GM12878 (cell line): ENCODE results near the gene ZNF655. TPM values are rescaled to one million over a fixed set of nuclear protein-coding genes. Genes with fewer than 3 reads are reported as not detected.

ENCODE experiments used
- ATAC-seq: fragments of 200-7000 bp; cut with Tn5 transposase; 3 replicates; pipeline ENCODE4 v1.9.1; 2020; ENCODE audit warnings: mild to moderate bottlenecking, moderate library complexity
- BruUV-seq: library from RNA; stranded (reverse); fragments of 400-500 nt; replicated peaks from 2 replicates; lab custom pipeline; 2021; lab: Mats Ljungman, UMichigan
- CTCF ChIA-PET: fragments of 300-600 bp; sonication (Branson Sonifier 250); formaldehyde crosslinking; extraction: SDS; loops from one replicate; lab custom pipeline; 2021; ENCODE audit warnings: inconsistent platforms; lab: Yijun Ruan, JAX
- POLR2A ChIA-PET: fragments of 350-600 bp; formaldehyde crosslinking; extraction: SDS; loops from one replicate; lab custom pipeline; 2021; ENCODE audit warnings: inconsistent platforms; lab: Charles Lee
- RAD21 ChIA-PET: fragments of 300-600 bp; sonication (Branson Sonifier 250); formaldehyde crosslinking; loops from one replicate; lab custom pipeline; 2023; ENCODE audit warnings: antibody characterized with exemption; ENCODE audit not compliant: unreplicated experiment; lab: Charles Lee
- SMC1A ChIA-PET: fragments of 300-600 bp; sonication (Branson Sonifier 250); formaldehyde crosslinking; loops from one replicate; lab custom pipeline; 2023; ENCODE audit not compliant: unreplicated experiment, uncharacterized antibody; lab: Charles Lee
- DNase-seq: peaks from one replicate; pipeline ENCODE4 v3.0.0-alpha.2; 2011; ENCODE audit warnings: low read depth, low spot score
- FAIRE-seq: peaks from 3 replicates; lab custom pipeline; 2011; peaks lifted over from hg19 to GRCh38; lab: Jason Lieb, UNC
- H2AFZ ChIP-seq: 2 replicates; pipeline ENCODE4 v1.6.0; 2011; ENCODE audit warnings: low read depth, low read length, control low read depth; ENCODE audit not compliant: control insufficient read depth
- H3K27ac ChIP-seq: 2 replicates; pipeline ENCODE4 v1.5.1; 2011; ENCODE audit warnings: control low read depth; ENCODE audit not compliant: control insufficient read depth, insufficient read depth
- H3K27me3 ChIP-seq, 2 experiments: replicated peaks in 1 of 2; 2 replicates each; pipeline versions ENCODE4 v1.6.0 to v1.6.1; 2011; ENCODE audit warnings: low read length in 1 of 2; ENCODE audit not compliant: control insufficient read depth in 2 of 2, insufficient read depth in 2 of 2
- H3K36me3 ChIP-seq, 2 experiments: 2 replicates each; pipeline ENCODE4 v1.5.1; 2011; ENCODE audit warnings: low read length in 1 of 2; ENCODE audit not compliant: control insufficient read depth in 2 of 2, insufficient read depth in 2 of 2
- H3K4me1 ChIP-seq: 2 replicates; pipeline ENCODE4 v1.6.1; 2011; ENCODE audit warnings: mild to moderate bottlenecking, low read length, moderate library complexity, mixed read lengths; ENCODE audit not compliant: control insufficient read depth, insufficient read depth
- H3K4me2 ChIP-seq: 2 replicates; pipeline ENCODE4 v1.6.0; 2011; ENCODE audit warnings: control low read depth; ENCODE audit not compliant: control insufficient read depth, insufficient read depth
- H3K4me3 ChIP-seq: fragments of 200-600 bp; sonication (generic); 2 replicates; pipeline ENCODE4 v1.5.1; 2016
- H3K79me2 ChIP-seq: 2 replicates; pipeline ENCODE4 v1.6.0; 2011; ENCODE audit warnings: low read length; ENCODE audit not compliant: control insufficient read depth, insufficient read depth
- H3K9ac ChIP-seq: 2 replicates; pipeline ENCODE4 v1.8.0; 2011; ENCODE audit warnings: low read length, control low read depth, mixed read lengths; ENCODE audit not compliant: control insufficient read depth, insufficient read depth
- H3K9me3 ChIP-seq: replicated peaks from 3 replicates; pipeline ENCODE4 v1.5.1; 2011; ENCODE audit warnings: mild to moderate bottlenecking, low read length; ENCODE audit not compliant: control insufficient read depth, insufficient read depth
- H4K20me1 ChIP-seq: 2 replicates; pipeline ENCODE4 v1.6.0; 2011; ENCODE audit not compliant: control insufficient read depth, insufficient read depth
- BMI1 ChIP-seq: fragments of 450-650 bp; IDR thresholded peaks from 2 replicates; pipeline ENCODE4 v1.6.1; 2016; ENCODE audit warnings: mild to moderate bottlenecking, moderate library complexity, borderline replicate concordance
- CBX3 ChIP-seq: fragments of 200-600 bp; sonication (generic); IDR thresholded peaks from 2 replicates; pipeline ENCODE4 v1.6.1; 2016; ENCODE audit warnings: low read depth, borderline replicate concordance
- CHD1 ChIP-seq: IDR thresholded peaks from 2 replicates; pipeline ENCODE4 v1.6.1; 2012; ENCODE audit warnings: low read depth, low read length, improper control_type of control experiment
- CHD4 ChIP-seq: fragments of 200-600 bp; sonication (generic); IDR thresholded peaks from 2 replicates; pipeline ENCODE4 v1.6.1; 2016; ENCODE audit warnings: mild to moderate bottlenecking
- EED ChIP-seq: sonication (generic); IDR thresholded peaks from 2 replicates; pipeline ENCODE4 v1.6.1; 2016; ENCODE audit warnings: antibody characterized with exemption, low read depth
- EGR1 ChIP-seq, 2 experiments: IDR thresholded peaks; 1 replicate in 1 of 2; 2 replicates in 1 of 2; pipeline ENCODE4 v1.6.1; 2011 to 2012; ENCODE audit warnings: low read depth in 2 of 2, low read length in 2 of 2, borderline replicate concordance in 1 of 2, mild to moderate bottlenecking in 1 of 2, moderate library complexity in 1 of 2
- ESRRA ChIP-seq: IDR thresholded peaks from 2 replicates; pipeline ENCODE4 v1.6.1; 2012; ENCODE audit warnings: mild to moderate bottlenecking, low read length, improper control_type of control experiment
- FOXK2 ChIP-seq: fragments of 450-650 bp; IDR thresholded peaks from 2 replicates; pipeline ENCODE4 v1.6.1; 2017; ENCODE audit warnings: mild to moderate bottlenecking, moderate library complexity
- HDAC6 ChIP-seq: fragments of 200-600 bp; sonication (generic); IDR thresholded peaks from one replicate; pipeline ENCODE4 v1.8.0; 2017; ENCODE audit warnings: antibody characterized with exemption; ENCODE audit not compliant: unreplicated experiment
- KAT2A ChIP-seq: conservative IDR thresholded peaks from 2 replicates; pipeline ENCODE4 v1.6.1; 2011; ENCODE audit warnings: low read depth, low read length; ENCODE audit not compliant: control insufficient read depth
- KDM1A ChIP-seq: fragments of 200-600 bp; sonication (generic); IDR thresholded peaks from 2 replicates; pipeline ENCODE4 v1.6.1; 2016; ENCODE audit warnings: borderline replicate concordance
- MTA3 ChIP-seq: IDR thresholded peaks from 2 replicates; pipeline ENCODE4 v1.6.1; 2012; ENCODE audit warnings: low read length, inconsistent platforms, borderline replicate concordance
- MYB ChIP-seq: fragments of 150-350 bp; IDR thresholded peaks from 2 replicates; pipeline ENCODE4 v1.6.1; 2014; ENCODE audit warnings: mild to moderate bottlenecking, low read depth, low read length, borderline replicate concordance
- POU2F2 ChIP-seq: IDR thresholded peaks from 3 replicates; pipeline ENCODE4 v1.6.1; 2011; ENCODE audit warnings: low read depth, mild to moderate bottlenecking, low read length, borderline replicate concordance
- RB1 ChIP-seq: fragments of 450-650 bp; formaldehyde crosslinking; IDR thresholded peaks from 2 replicates; pipeline ENCODE4 v1.6.1; 2017; ENCODE audit warnings: mild to moderate bottlenecking, borderline replicate concordance
- RUNX3 ChIP-seq: IDR thresholded peaks from 2 replicates; pipeline ENCODE4 v1.6.1; 2012; ENCODE audit warnings: low read length, inconsistent platforms
- TARDBP ChIP-seq: IDR thresholded peaks from 2 replicates; pipeline ENCODE4 v1.6.1; 2016; ENCODE audit warnings: borderline replicate concordance
- TCF7 ChIP-seq: IDR thresholded peaks from 2 replicates; pipeline ENCODE4 v1.6.1; 2014; ENCODE audit warnings: antibody characterized with exemption, borderline replicate concordance
- ZNF217 ChIP-seq: fragments of 450-650 bp; IDR thresholded peaks from 2 replicates; pipeline ENCODE4 v1.6.1; 2017; ENCODE audit warnings: antibody characterized with exemption, mild to moderate bottlenecking
- ZNF24 ChIP-seq: fragments of 450-650 bp; IDR thresholded peaks from 2 replicates; pipeline ENCODE4 v1.6.1; 2017; ENCODE audit warnings: antibody characterized with exemption, mild to moderate bottlenecking
- ZNF384 ChIP-seq: IDR thresholded peaks from 2 replicates; pipeline ENCODE4 v1.6.1; 2012; ENCODE audit warnings: low read depth, mild to moderate bottlenecking, low read length, improper control_type of control experiment, borderline replicate concordance
- WGBS: methylation state at CpG from one replicate; pipeline ENCODE4 v1.1.6; 2016; ENCODE audit warnings: low lambda C conversion rate; ENCODE audit not compliant: insufficient replicate concordance, insufficient coverage; ENCODE audit errors: missing lambda C conversion rate; 5-methylcytosine and 5-hydroxymethylcytosine counted together
- in situ Hi-C: fragments of 300-500 bp; cut with MboI; formaldehyde crosslinking; loops from 9 replicates; pipeline ENCODE4 v1.14.3; 2018; ENCODE audit warnings: mixed read lengths
- intact Hi-C: fragments of 100-400 bp; cut with micrococcal nuclease; formaldehyde crosslinking; loops from one replicate; pipeline ENCODE4 v1.14.2; 2022; ENCODE audit not compliant: unreplicated experiment
- polyA plus RNA-seq, 11 experiments: library from polyadenylated mRNA; depleted of rRNA in 4 of 11; unstranded in 6 of 11; stranded (reverse) in 5 of 11; fragments of >200 nt; fragmentation: Nextera tagmentation in 4 of 11; fragmentation: Illumina TruSeq in 1 of 11; extraction: Ambion mirVana in 4 of 11; extraction: Trizol in 1 of 11; gene quantifications; 1 replicate in 1 of 11; 2 replicates in 10 of 11; pipeline versions ENCODE4 v1.2.1 to v1.2.3, GENCODE V29; 2011 to 2016; ENCODE audit warnings: inconsistent platforms in 2 of 11, missing spikeins in 2 of 11, low read depth in 1 of 11
- total RNA-seq, 4 experiments: library from RNA; depleted of rRNA in 3 of 4; stranded (reverse); fragments of >200 nt in 3 of 4; fragmentation: Illumina TruSeq in 1 of 4; extraction: Trizol in 1 of 4; gene quantifications; 2 replicates each; pipeline versions ENCODE4 v1.2.1 to v1.2.3, GENCODE V29; 2013 to 2021
- TF ChIP-seq, protein P1 (sequence below): fragments of 450-650 bp; IDR thresholded peaks from 2 replicates; pipeline ENCODE4 v1.6.1; 2016; ENCODE audit warnings: mild to moderate bottlenecking
- TF ChIP-seq, protein P2 (sequence below): fragments of 450-650 bp; IDR thresholded peaks from 2 replicates; pipeline ENCODE4 v1.6.1; 2017; ENCODE audit warnings: mild to moderate bottlenecking

Gene ZNF655
- total and polyA plus RNA-seq, 10 of the 15 experiments (the other 5 are each of a cell fraction or from before 2014, with no cell fraction given) = 14.5 to 107 (median 52.8) TPM

DNA sequence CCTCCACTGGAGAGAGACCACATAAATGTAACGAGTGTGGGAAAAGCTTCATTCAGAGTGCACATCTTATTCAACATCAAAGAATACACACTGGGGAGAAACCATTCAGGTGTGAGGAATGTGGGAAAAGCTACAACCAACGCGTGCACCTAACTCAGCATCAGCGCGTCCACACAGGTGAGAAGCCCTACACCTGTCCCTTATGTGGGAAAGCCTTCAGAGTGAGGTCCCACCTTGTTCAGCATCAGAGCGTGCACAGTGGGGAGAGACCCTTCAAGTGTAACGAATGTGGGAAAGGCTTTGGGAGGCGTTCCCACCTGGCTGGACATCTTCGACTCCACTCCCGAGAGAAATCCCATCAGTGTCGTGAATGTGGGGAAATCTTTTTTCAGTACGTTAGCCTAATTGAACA is 27.1 kb upstream of the ZNF655 start:
- DNase-seq = no peak
- Histone ChIP-seq H3K79me2 (no peaks in the 10 kb centered on the region), H3K4me3 (no peak overlapping the region), H3K36me3 (peaks cover 6 to 25% of the 10 kb centered on the region in 2 experiments), H2AFZ (no peak overlapping the region), H3K4me2 (no peak overlapping the region), H3K9me3 (peaks cover 41% of the 10 kb centered on the region), H4K20me1 (no peaks in the 10 kb centered on the region), H3K9ac (no peak overlapping the region), H3K27ac (no peak overlapping the region), H3K27me3 (no peaks in the 10 kb centered on the region), H3K4me1 (no peaks in the 10 kb centered on the region)
- 95% methylated on average over 12 of the region's 12 CpGs for WGBS
- FAIRE-seq = no peak
- in situ Hi-C loops = no loop called here
- RAD21 ChIA-PET = no interaction called here
- POLR2A ChIA-PET = interaction anchor here (0.5 kb wide), 1 partner anchor 18 kb away, joined by 3 read pairs; no protein-coding TSS in a partner anchor
- no TSS peak for BruUV-seq
- CTCF ChIA-PET = interaction anchor here (1.0 kb wide), 1 partner anchor 49 kb away, joined by 3 read pairs; no protein-coding TSS in a partner anchor
- intact Hi-C loops = no loop called here
- SMC1A ChIA-PET = no interaction called here
- no peak for ATAC-seq
- TF ChIP-seq ZNF384 = no peak
- no peak for TF ChIP-seq RB1
- TF ChIP-seq, protein P1, sequence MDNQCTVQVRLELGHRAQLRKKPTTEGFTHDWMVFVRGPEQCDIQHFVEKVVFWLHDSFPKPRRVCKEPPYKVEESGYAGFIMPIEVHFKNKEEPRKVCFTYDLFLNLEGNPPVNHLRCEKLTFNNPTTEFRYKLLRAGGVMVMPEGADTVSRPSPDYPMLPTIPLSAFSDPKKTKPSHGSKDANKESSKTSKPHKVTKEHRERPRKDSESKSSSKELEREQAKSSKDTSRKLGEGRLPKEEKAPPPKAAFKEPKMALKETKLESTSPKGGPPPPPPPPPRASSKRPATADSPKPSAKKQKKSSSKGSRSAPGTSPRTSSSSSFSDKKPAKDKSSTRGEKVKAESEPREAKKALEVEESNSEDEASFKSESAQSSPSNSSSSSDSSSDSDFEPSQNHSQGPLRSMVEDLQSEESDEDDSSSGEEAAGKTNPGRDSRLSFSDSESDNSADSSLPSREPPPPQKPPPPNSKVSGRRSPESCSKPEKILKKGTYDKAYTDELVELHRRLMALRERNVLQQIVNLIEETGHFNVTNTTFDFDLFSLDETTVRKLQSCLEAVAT = no peak
- no peak for TF ChIP-seq MTA3
- 0 out of 2 replicates have a peak, but pooled peaks have one; percentile 13 for TF ChIP-seq TCF7
- no peak for TF ChIP-seq FOXK2
- TF ChIP-seq TARDBP = no peak
- no peak for TF ChIP-seq BMI1
- no peak for TF ChIP-seq CHD4
- peak; percentile 33; the same call in 1 of the 2 replicates for TF ChIP-seq ZNF217
- no peak for TF ChIP-seq HDAC6
- TF ChIP-seq CHD1 = no peak
- no peak for TF ChIP-seq RUNX3
- TF ChIP-seq KDM1A = no peak
- TF ChIP-seq ESRRA = no peak
- TF ChIP-seq EED = no peak
- TF ChIP-seq CBX3 = no peak
- TF ChIP-seq, protein P2, sequence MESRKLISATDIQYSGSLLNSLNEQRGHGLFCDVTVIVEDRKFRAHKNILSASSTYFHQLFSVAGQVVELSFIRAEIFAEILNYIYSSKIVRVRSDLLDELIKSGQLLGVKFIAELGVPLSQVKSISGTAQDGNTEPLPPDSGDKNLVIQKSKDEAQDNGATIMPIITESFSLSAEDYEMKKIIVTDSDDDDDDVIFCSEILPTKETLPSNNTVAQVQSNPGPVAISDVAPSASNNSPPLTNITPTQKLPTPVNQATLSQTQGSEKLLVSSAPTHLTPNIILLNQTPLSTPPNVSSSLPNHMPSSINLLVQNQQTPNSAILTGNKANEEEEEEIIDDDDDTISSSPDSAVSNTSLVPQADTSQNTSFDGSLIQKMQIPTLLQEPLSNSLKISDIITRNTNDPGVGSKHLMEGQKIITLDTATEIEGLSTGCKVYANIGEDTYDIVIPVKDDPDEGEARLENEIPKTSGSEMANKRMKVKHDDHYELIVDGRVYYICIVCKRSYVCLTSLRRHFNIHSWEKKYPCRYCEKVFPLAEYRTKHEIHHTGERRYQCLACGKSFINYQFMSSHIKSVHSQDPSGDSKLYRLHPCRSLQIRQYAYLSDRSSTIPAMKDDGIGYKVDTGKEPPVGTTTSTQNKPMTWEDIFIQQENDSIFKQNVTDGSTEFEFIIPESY = peak; percentile 54
- no peak for TF ChIP-seq POU2F2
- no peak for TF ChIP-seq MYB
- no peak for TF ChIP-seq ZNF24
- no peak for TF ChIP-seq EGR1 (IDR thresholded peaks at IDR 0.05; ENCODE audit: borderline replicate concordance in 1 of 2, low read depth in 2 of 2, low read length in 2 of 2)
- TF ChIP-seq KAT2A = no peak
